AG20443 (cell line): ENCODE measurements around the gene AP2A2.

Experiments
- DNase-seq: peaks from one replicate; pipeline ENCODE4 v3.0.0; 2012; ENCODE audit warnings: low spot score, mixed read lengths

Gene AP2A2

DNA sequence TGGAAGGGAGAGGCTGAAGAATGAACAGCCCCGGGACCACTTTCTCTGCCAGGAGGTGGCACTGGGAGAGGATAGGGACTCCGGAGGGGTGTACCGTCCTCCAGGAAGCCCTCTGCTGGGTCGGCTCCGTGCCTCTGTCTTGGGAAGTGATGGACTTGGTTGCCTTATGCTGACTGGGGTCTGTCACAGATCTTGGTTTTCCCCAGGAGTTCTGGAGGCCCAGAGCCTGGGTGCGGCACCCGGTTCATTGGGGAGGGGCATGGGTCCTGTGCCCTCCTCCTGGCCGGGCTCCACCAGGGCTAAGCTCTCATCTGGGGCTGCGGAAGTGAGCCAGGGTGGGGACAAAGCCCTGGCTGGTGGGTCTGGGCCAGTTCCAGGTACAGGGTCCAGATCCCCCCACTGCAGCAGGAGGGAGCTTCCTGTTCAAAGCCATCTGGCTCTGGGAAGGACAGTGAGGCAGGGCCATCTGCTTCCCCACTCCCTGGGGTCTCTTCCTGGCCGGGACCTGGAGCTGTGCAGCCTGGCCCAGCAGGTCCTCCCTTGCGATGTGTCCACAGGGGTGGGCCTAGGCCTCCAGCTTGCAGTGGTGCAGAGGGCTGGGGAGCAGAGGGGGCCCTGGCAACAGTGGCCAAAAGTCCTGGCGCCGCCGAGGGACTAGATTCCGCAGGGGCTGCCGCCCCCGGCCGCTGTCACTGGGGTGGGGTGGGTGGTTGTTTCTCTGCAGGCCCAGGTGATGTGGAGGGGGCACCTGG is 1.1 kb upstream of the AP2A2 start:
- DNase-seq, result no peak

GRCh38 chr11:925158-925495 is 543 bp upstream of the AP2A2 start:
- no peak for DNase-seq

DNA sequence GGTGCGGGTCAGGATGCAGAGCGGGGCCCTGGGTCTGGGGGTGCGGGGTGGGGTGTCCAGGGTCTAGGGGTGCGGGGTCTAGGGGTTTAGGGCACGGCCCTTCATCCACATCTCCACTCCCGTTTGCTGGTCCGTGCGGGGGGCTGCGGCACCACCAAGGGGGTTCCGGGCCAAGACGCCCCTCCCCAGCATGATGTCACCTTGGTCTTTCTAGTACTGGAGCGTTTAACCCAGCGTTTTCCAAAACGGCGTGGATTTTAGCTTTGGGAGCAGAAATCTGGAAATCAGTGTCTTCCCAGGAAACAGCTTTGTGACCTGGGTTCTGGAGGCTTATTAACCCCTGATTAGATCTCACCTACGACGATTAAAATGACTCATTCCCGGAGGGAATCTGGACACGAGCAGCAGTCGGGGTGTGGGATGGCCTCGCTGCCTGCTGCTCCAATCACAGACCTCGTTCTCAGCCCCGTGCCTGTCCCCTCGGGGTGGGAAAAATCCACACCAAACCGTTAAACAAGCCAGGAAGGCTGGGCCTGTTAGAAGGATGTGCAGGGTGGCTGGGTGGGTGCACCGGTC is 759 bp downstream of the AP2A2 start:
- DNase-seq, result peak; percentile 83

DNA sequence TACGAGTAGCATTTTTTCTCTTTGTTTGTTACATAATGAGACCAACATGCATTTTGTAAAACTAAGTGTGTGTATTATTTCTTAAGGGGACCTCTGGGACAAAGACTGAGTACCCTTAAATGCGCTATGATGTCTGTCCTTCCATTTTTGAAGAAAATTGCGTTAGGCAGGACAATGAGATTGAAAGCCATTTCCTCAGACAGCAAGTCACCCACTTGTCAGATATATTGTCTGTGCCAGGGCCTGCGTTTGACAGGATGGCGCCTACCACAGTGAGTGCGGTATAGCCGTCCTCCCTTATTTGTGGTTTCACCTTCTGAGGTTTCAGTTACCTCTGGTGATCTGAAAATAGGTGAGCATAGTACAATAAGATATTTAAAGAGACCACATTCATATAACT is 2.2 kb downstream of the AP2A2 start:
- no peak for DNase-seq

DNA sequence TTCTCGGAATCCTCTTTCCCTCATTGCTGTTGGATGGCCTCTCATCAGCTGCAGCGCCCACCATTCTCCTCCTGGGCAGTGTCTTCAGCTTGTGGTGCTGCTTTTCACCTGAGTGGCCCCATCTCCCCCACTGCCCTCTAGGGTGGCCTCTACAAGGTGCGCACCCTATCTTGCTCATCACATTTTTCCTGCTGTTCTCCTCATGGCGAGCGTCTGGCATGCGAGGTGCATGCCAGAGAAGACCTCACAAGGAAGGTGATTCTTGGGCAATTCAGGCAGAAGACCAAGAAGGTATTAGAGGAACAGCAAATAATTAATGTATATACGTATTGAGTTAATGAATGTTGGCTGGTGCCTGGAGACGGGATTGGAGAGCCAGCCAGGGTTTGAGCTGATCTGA is 3.1 kb downstream of the AP2A2 start:
- no peak for DNase-seq

GRCh38 chr11:929405-929804 is 3.7 kb downstream of the AP2A2 start:
- DNase-seq, result no peak

- peak; percentile 48 for DNase-seq
Measured at GRCh38 chr11:931385-931784, 5.7 kb downstream of the AP2A2 start.

- DNase-seq, result no peak
Measured at GRCh38 chr11:932435-932834, 6.8 kb downstream of the AP2A2 start.

GRCh38 chr11:933142-933851 is 7.6 kb downstream of the AP2A2 start:
- DNase-seq, result no peak

DNA sequence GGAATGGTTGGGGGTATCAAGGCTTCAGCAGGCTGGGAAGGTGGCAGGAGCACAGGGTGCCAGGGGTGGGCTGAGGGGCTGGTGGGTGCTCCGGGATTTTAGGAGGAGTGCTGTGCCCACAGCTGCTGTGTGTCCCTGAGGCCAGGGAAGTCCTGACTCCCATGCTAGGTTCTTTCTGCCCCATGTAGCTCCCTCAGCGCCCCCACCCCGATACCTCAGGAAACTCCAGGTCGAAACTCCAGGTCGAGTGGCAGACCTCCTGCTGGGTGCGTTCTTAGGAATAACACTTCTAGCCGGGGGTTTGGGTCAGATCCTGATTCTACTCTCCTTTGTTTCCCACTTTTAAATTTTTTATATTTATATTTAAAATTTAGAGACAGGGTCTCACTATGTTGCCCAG is 8.3 kb downstream of the AP2A2 start:
- no peak for DNase-seq

DNA sequence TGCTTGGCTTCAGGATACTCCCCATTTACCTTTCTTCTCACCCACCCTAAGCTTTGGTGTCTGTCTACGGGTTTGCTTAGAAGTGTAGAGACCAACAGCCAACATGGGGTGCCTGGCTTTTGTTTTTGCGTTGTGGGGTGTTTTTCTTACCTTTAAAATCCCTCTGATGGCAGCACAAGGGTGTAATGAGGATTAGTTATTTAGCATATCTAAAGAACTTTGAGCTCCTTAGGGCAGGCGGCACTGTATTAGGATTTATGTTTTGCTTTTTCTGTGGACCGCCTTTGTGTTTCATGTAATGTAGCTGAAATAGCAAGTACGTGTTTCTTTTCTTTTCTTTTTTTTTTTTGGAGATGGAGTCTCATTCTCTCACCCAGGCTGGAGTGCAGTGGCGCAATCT is 8.9 kb downstream of the AP2A2 start:
- DNase-seq, result no peak

GRCh38 chr11:936199-936598 is 10.5 kb downstream of the AP2A2 start:
- DNase-seq, result no peak

- DNase-seq, result no peak
Measured at GRCh38 chr11:937841-938261, 12.2 kb downstream of the AP2A2 start.

GRCh38 chr11:940496-941135 is 14.9 kb downstream of the AP2A2 start:
- no peak for DNase-seq

DNA sequence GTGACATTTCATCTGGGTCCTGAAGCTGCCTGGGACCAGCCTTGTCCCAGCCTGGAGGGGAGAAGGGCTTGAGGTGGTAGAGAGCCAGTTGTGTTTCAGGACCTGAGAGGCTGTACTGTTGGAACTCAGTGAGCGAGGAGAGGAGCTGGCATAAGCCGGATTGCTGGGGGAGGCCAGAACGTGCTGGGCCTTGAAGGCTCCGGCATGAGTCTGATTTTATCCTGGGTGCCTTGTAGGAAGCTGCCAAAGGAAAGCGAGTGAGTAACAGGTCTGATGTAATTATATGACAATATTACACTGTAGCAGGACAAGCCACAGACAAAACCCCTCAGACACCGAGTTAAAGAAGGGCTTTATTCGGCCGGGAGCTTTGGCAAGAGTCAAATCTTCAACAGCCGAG is 17.2 kb downstream of the AP2A2 start:
- peak; percentile 31 for DNase-seq

- DNase-seq, result peak; percentile 41
Measured at GRCh38 chr11:944711-945470, 19.2 kb downstream of the AP2A2 start.

- DNase-seq, result no peak
Measured at GRCh38 chr11:945986-946385, 20.3 kb downstream of the AP2A2 start.

GRCh38 chr11:947744-948143 is 22.1 kb downstream of the AP2A2 start:
- no peak for DNase-seq

- DNase-seq, result no peak
Measured at GRCh38 chr11:951507-951906, 25.8 kb downstream of the AP2A2 start.

- no peak for DNase-seq
Measured at GRCh38 chr11:952406-953385, 27.0 kb downstream of the AP2A2 start.

DNA sequence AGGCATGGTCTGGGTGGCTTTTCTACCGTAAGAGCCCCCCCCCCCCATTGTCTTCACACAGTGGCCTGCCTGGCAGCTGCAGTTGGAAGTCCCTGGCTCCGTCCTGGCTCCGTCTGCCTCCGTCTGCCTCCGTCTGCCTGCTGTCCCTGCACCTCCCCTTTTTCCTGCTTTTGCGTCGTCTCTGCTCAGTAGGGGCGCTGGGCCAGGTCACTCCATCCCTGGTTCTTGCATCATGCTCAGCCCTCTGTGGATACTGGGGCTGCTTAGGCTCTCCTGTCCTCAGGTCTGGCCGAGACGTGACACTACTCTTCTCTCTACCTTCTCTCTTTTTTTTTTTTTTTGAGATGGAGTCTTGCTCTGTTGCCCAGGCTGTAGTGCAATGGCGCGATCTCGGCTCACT is 27.8 kb downstream of the AP2A2 start:
- no peak for DNase-seq
